Uterus (tissue), 2 donors: Measurements from ENCODE around the gene ZBTB42.

Experiments used
- POLR2A ChIP-seq, 2 donors: fragments of 450-650 bp; IDR thresholded peaks; one replicate each; pipeline ENCODE4 v1.6.1; 2016; ENCODE audit warnings: antibody characterized with exemption in 2 of 2, mild to moderate bottlenecking in 1 of 2, moderate library complexity in 1 of 2
- TF ChIP-seq, protein P1 (sequence below), 4 experiments: fragments of 200-600 bp in 2 of 4; fragments of 450-650 bp in 2 of 4; sonication (generic) in 2 of 4; IDR thresholded peaks; one replicate each; pipeline ENCODE4 v1.5.1; 2016 to 2019; ENCODE audit warnings: antibody characterized with exemption in 4 of 4, mild to moderate bottlenecking in 2 of 4, moderate library complexity in 1 of 4

DNA sequence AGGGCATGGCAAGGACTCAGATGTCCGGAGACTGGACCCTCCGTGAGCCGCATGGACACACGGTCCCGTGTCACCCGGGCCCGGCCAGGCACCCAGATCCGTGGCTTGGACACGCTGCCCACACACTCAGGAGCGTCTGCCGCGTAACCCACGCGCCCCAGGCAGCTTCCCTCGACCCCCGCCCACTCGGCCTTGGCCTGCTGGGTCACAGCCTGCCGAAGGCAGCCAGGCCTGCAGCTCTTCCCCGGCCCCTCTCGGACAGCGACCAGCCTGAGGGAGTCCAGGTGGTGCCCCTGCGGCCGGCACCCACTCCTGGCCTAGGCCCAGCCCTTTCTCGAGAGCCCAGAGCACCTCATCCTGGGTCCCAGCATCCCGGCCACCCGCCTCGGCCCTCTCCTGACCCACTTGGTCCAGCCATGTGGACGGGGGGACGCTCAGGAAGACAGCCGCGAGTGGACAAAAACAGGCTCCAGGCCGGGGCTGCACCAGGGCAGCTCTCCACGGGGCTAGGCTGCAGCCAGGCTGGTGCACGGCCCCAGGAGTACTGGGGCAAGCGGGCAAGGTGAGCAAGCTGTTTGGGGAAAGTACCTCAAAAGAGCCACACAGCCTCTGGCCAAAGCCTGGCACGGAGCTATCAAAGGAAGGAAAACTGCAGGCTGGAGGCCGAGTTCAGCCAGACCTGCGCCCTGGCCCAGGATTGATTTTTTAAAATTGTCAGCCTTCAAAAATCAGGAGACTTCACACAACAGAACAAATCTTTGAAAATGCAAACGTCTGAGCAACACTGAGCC, 11.8 kb upstream of the ZBTB42 start:
- no peak for TF ChIP-seq POLR2A (IDR thresholded peaks at IDR 0.05)
- TF ChIP-seq, protein P1, sequence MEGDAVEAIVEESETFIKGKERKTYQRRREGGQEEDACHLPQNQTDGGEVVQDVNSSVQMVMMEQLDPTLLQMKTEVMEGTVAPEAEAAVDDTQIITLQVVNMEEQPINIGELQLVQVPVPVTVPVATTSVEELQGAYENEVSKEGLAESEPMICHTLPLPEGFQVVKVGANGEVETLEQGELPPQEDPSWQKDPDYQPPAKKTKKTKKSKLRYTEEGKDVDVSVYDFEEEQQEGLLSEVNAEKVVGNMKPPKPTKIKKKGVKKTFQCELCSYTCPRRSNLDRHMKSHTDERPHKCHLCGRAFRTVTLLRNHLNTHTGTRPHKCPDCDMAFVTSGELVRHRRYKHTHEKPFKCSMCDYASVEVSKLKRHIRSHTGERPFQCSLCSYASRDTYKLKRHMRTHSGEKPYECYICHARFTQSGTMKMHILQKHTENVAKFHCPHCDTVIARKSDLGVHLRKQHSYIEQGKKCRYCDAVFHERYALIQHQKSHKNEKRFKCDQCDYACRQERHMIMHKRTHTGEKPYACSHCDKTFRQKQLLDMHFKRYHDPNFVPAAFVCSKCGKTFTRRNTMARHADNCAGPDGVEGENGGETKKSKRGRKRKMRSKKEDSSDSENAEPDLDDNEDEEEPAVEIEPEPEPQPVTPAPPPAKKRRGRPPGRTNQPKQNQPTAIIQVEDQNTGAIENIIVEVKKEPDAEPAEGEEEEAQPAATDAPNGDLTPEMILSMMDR (IDR thresholded peaks at IDR 0.05) = no peak
